Loucy (cell line): ENCODE measurements around the gene PCMT1.
"Not testable (repeated sequence)": the region's sequence is repeated elsewhere in the genome, so short reads cannot be mapped to it uniquely, and the experiment has no call there.

ENCODE experiments used
- H2AFZ ChIP-seq: fragments of 200-600 bp; sonication (generic); 2 replicates; pipeline ENCODE4 v1.6.0; 2016; ENCODE audit warnings: antibody characterized with exemption, mild to moderate bottlenecking, low read length, moderate library complexity
- H3F3A ChIP-seq: fragments of 200-600 bp; 2 replicates; pipeline ENCODE4 v1.6.0; 2016; ENCODE audit warnings: antibody characterized with exemption, low read depth, mild to moderate bottlenecking
- H3K27me3 ChIP-seq: fragments of 200-600 bp; sonication (generic); 2 replicates; pipeline ENCODE4 v1.6.1; 2014; ENCODE audit warnings: low read length, mild to moderate bottlenecking; ENCODE audit not compliant: insufficient read depth, poor library complexity, severe bottlenecking
- H3K36me3 ChIP-seq: fragments of 200-600 bp; sonication (generic); 2 replicates; pipeline ENCODE4 v1.6.1; 2016; ENCODE audit warnings: low read length; ENCODE audit not compliant: insufficient read depth
- H3K4me1 ChIP-seq: fragments of 200-600 bp; sonication (generic); 2 replicates; pipeline ENCODE4 v1.5.1; 2014; ENCODE audit warnings: low read length, mild to moderate bottlenecking; ENCODE audit not compliant: insufficient read depth, poor library complexity, severe bottlenecking
- H3K4me2 ChIP-seq: fragments of 200-600 bp; sonication (generic); 2 replicates; pipeline ENCODE4 v1.6.0; 2014; ENCODE audit warnings: antibody characterized with exemption, low read length, low read depth, mild to moderate bottlenecking; ENCODE audit not compliant: poor library complexity, severe bottlenecking
- H3K4me3 ChIP-seq: fragments of 200-600 bp; sonication (generic); 2 replicates; pipeline ENCODE4 v1.5.1; 2014; ENCODE audit warnings: low read length, mild to moderate bottlenecking, mixed read lengths; ENCODE audit not compliant: poor library complexity, severe bottlenecking
- H3K79me2 ChIP-seq: fragments of 200-600 bp; sonication (generic); 2 replicates; pipeline ENCODE4 v1.6.1; 2014; ENCODE audit warnings: low read length; ENCODE audit not compliant: insufficient read depth
- H3K9ac ChIP-seq: fragments of 200-600 bp; sonication (generic); 2 replicates; pipeline ENCODE4 v1.6.0; 2014; ENCODE audit warnings: mild to moderate bottlenecking, low read depth, low read length, moderate library complexity; ENCODE audit not compliant: poor library complexity, severe bottlenecking
- H3K9me2 ChIP-seq: fragments of 200-600 bp; sonication (generic); replicated peaks from 2 replicates; pipeline ENCODE4 v1.6.1; 2016; ENCODE audit warnings: low read depth, low read length, mixed read lengths
- H3K9me3 ChIP-seq: fragments of 200-600 bp; sonication (generic); 2 replicates; pipeline ENCODE4 v1.6.1; 2014; ENCODE audit warnings: mild to moderate bottlenecking, antibody characterized with exemption, low read length, low read depth; ENCODE audit not compliant: insufficient read depth
- H4K20me1 ChIP-seq: fragments of 200-600 bp; sonication (generic); 2 replicates; pipeline ENCODE4 v1.6.0; 2014; ENCODE audit warnings: antibody characterized with exemption, low read length, mild to moderate bottlenecking; ENCODE audit not compliant: insufficient read depth, poor library complexity, severe bottlenecking
- EZH2phosphoT487 ChIP-seq: fragments of 200-600 bp; IDR thresholded peaks from 2 replicates; pipeline ENCODE4 v1.6.1; 2018; ENCODE audit warnings: antibody characterized with exemption, mild to moderate bottlenecking, moderate library complexity, borderline replicate concordance
- TF ChIP-seq, protein P1 (sequence below): fragments of 200-600 bp; sonication (generic); conservative IDR thresholded peaks from 2 replicates; pipeline ENCODE4 v1.5.1; 2014; ENCODE audit warnings: mild to moderate bottlenecking, antibody characterized with exemption, low read length

The PCMT1 gene

DNA sequence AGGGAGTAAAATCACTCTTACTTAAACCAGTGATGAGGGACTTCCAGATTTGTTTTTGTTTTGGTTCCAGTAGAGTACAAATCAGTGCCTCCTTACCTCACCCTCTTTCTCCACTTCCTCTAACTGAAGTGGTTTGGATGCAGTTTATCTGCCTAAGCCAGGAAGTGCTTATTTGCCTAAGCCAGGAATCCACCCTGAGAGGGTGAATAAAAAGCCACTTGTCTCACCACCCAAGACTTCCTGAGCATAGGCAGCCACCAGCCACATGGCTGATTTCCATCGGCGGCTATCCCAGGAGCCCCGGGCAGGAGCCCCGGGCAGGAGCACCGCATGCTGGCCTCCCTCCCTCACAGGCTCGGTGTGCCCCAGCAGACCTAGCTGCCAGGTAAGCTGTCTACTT is 102.6 kb downstream of the PCMT1 start:
- no peak for TF ChIP-seq EZH2phosphoT487
- TF ChIP-seq, protein P1, sequence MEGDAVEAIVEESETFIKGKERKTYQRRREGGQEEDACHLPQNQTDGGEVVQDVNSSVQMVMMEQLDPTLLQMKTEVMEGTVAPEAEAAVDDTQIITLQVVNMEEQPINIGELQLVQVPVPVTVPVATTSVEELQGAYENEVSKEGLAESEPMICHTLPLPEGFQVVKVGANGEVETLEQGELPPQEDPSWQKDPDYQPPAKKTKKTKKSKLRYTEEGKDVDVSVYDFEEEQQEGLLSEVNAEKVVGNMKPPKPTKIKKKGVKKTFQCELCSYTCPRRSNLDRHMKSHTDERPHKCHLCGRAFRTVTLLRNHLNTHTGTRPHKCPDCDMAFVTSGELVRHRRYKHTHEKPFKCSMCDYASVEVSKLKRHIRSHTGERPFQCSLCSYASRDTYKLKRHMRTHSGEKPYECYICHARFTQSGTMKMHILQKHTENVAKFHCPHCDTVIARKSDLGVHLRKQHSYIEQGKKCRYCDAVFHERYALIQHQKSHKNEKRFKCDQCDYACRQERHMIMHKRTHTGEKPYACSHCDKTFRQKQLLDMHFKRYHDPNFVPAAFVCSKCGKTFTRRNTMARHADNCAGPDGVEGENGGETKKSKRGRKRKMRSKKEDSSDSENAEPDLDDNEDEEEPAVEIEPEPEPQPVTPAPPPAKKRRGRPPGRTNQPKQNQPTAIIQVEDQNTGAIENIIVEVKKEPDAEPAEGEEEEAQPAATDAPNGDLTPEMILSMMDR, result no peak
- Histone ChIP-seq H3K4me1 (peaks cover 36% of the 10 kb centered on the region), H3K4me3 (no peak overlapping the region), H3K9ac (no peak overlapping the region), H3K9me2 (no peaks in the 10 kb centered on the region), H3K79me2 (no peaks in the 10 kb centered on the region), H3K27me3 (no peaks in the 10 kb centered on the region), H2AFZ (no peak overlapping the region), H3K9me3 (no peaks in the 10 kb centered on the region), H3K36me3 (no peaks in the 10 kb centered on the region), H3K4me2 (no peak overlapping the region), H3F3A (no peaks in the 10 kb centered on the region), H4K20me1 (no peaks in the 10 kb centered on the region)

DNA sequence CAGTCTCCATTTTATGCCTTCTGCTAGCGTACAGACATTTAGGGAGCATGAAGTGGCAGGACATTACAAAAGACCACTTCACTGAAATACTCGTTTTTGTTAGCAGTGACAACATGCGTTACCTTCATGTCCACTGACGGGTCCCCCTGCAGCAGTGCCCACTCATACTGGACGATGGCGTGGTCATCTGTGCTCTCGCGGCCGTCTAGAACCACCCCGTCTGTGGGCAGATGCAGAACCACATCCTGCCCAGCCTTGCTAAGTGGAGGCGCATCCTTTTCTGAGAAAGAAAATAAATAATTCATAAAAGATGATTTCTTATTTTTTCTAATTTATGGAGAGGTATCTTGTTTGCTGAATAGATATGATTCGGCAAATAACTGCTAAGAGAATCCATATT is 103.3 kb downstream of the PCMT1 start:
- Histone ChIP-seq H2AFZ (no peak overlapping the region), H3K4me1 (peaks cover 30% of the 10 kb centered on the region), H3K79me2 (no peaks in the 10 kb centered on the region), H3K9me2 (no peaks in the 10 kb centered on the region), H3K4me3 (no peak overlapping the region), H3F3A (no peaks in the 10 kb centered on the region), H3K9me3 (no peaks in the 10 kb centered on the region), H3K4me2 (no peak overlapping the region), H3K36me3 (no peaks in the 10 kb centered on the region), H3K9ac (no peak overlapping the region), H3K27me3 (no peaks in the 10 kb centered on the region), H4K20me1 (no peaks in the 10 kb centered on the region)
- TF ChIP-seq, protein P1, result no peak
- no peak for TF ChIP-seq EZH2phosphoT487

GRCh38 chr6:149854017-149854416 is 104.5 kb downstream of the PCMT1 start:
- not testable (repeated sequence) for H3K9me3 ChIP-seq, H3F3A ChIP-seq, H3K9ac ChIP-seq, H3K4me3 ChIP-seq, H4K20me1 ChIP-seq, H2AFZ ChIP-seq, H3K4me2 ChIP-seq, H3K36me3 ChIP-seq, H3K79me2 ChIP-seq, H3K27me3 ChIP-seq, H3K9me2 ChIP-seq
- H3K4me1 ChIP-seq, result peaks cover 27% of the 10 kb centered on the region

DNA sequence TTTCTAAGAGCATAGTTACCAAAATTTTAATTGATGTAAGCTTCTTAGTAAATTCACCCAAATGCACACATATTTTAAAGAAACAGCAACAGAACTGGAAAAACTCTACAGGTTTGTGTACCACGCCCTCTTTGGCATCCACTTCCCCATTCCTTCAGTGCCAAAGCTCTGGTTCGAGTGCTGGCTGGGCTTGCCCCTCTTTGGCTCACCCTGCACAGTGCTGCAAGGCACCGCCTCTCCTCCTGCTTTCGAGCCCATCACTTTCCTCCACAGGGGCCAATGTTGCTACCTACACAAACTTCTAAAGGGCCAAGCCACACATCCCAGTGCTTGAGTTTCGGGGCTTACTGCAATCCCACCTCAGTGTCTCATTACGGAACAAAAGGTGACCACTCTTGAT is 105.0 kb downstream of the PCMT1 start:
- H3K36me3 ChIP-seq, result no peaks in the 10 kb centered on the region
- H3K27me3 ChIP-seq, result no peaks in the 10 kb centered on the region
- no peak overlapping the region for H3K9ac ChIP-seq
- H2AFZ ChIP-seq, result no peak overlapping the region
- no peak overlapping the region for H3K4me2 ChIP-seq
- no peaks in the 10 kb centered on the region for H3K79me2 ChIP-seq
- peaks cover 27% of the 10 kb centered on the region for H3K4me1 ChIP-seq
- H4K20me1 ChIP-seq, result no peaks in the 10 kb centered on the region
- no peak for TF ChIP-seq EZH2phosphoT487
- TF ChIP-seq, protein P1, result no peak
- no peaks in the 10 kb centered on the region for H3K9me3 ChIP-seq
- H3F3A ChIP-seq, result no peaks in the 10 kb centered on the region
- no peaks in the 10 kb centered on the region for H3K9me2 ChIP-seq
- H3K4me3 ChIP-seq, result no peak overlapping the region
